ENCODE results near the gene DAPK2. TPM values are rescaled to one million over a fixed set of nuclear protein-coding genes. Genes with fewer than 3 reads are reported as not detected.

The DAPK2 gene
- total RNA-seq, 1 experiment from 2014 or later, result 2.3 TPM

- TF ChIP-seq ATF3 (CRISPR knock-in tag; conservative IDR thresholded peaks at IDR 0.05) (no peak), NR2C2 (CRISPR knock-in tag; IDR thresholded peaks at IDR 0.05) (no peak), HMGA2 (CRISPR knock-in tag; IDR thresholded peaks at IDR 0.05) (no peak), ZNF532 (CRISPR knock-in tag; IDR thresholded peaks at IDR 0.05; ENCODE audit: borderline replicate concordance) (no peak)
- Mint-ChIP-seq H3K4me3 (no peak overlapping the region), H3K27ac (no peak overlapping the region), H3K27me3 (ENCODE audit: low read depth) (no peaks in the 10 kb centered on the region), H3K9me3 (no peaks in the 10 kb centered on the region), H3K36me3 (no peaks in the 10 kb centered on the region), H3K4me1 (peaks cover 15% of the 10 kb centered on the region)
- CTCF ChIA-PET, result interaction anchor here (1.2 to 2.9 kb wide), 6 partner anchors 31 to 173 kb away, joined by 4 to 15 read pairs (median 5); partner anchors contain the start of gene DAPK2
- no peak for ATAC-seq
- POLR2A ChIA-PET, result interaction anchor here (0.7 kb wide), 1 partner anchor 61 kb away, joined by 5 read pairs; the partner anchor contains the start of gene HERC1
- DNase-seq (ENCODE audit: low spot score), result no peak
Observed at GRCh38 chr15:63894662-63894949, 151.7 kb downstream of the DAPK2 start.

GRCh38 chr15:63893866-63894661 lies 152.2 kb downstream of the DAPK2 start:
- Mint-ChIP-seq H3K27me3 (ENCODE audit: low read depth) (no peaks in the 10 kb centered on the region), H3K4me3 (no peak overlapping the region), H3K9me3 (no peaks in the 10 kb centered on the region), H3K4me1 (peaks cover 15% of the 10 kb centered on the region), H3K36me3 (no peaks in the 10 kb centered on the region), H3K27ac (no peak overlapping the region)
- DNase-seq (ENCODE audit: low spot score) (no peak), ATAC-seq (no peak)
- TF ChIP-seq KAT7 (CRISPR knock-in tag; IDR thresholded peaks at IDR 0.05; ENCODE audit: borderline replicate concordance) (no peak), RORB (CRISPR knock-in tag; IDR thresholded peaks at IDR 0.05) (no peak), ZNF317 (CRISPR knock-in tag; IDR thresholded peaks at IDR 0.05; ENCODE audit: borderline replicate concordance, low read depth) (no peak), AFF4 (CRISPR knock-in tag; IDR thresholded peaks at IDR 0.05; ENCODE audit: borderline replicate concordance) (no peak), EMX1 (CRISPR knock-in tag; IDR thresholded peaks at IDR 0.05) (no peak), MLX (CRISPR knock-in tag; IDR thresholded peaks at IDR 0.05) (no peak), FOXJ3 (CRISPR knock-in tag; IDR thresholded peaks at IDR 0.05; ENCODE audit: borderline replicate concordance) (no peak), ZNF263 (CRISPR knock-in tag; IDR thresholded peaks at IDR 0.05; ENCODE audit: low read depth) (no peak), ARID4B (CRISPR knock-in tag; IDR thresholded peaks at IDR 0.05; ENCODE audit: borderline replicate concordance) (no peak), ZNF232 (CRISPR knock-in tag; IDR thresholded peaks at IDR 0.05) (no peak), NFYB (CRISPR knock-in tag; conservative IDR thresholded peaks at IDR 0.05; ENCODE audit: low read depth) (no peak), TEAD1 (CRISPR knock-in tag; IDR thresholded peaks at IDR 0.05) (no peak), SOX15 (CRISPR knock-in tag; IDR thresholded peaks at IDR 0.05) (no peak)
- ChIA-PET POLR2A (interaction anchor here (0.6 kb wide), 1 partner anchor 22 kb away, joined by 3 read pairs; no protein-coding TSS in a partner anchor), CTCF (interaction anchor here (1.2 to 2.9 kb wide), 4 partner anchors 32 to 174 kb away, joined by 4 to 15 read pairs (median 5); no protein-coding TSS in a partner anchor)

Data from WTC11 (cell line).